ENCODE data around the gene DGKE. TPM values are rescaled to one million over a fixed set of nuclear protein-coding genes. Genes with fewer than 3 reads are reported as not detected.

The DGKE gene
- total RNA-seq, 1 donor from 2014 or later = 6.8 TPM

DNA sequence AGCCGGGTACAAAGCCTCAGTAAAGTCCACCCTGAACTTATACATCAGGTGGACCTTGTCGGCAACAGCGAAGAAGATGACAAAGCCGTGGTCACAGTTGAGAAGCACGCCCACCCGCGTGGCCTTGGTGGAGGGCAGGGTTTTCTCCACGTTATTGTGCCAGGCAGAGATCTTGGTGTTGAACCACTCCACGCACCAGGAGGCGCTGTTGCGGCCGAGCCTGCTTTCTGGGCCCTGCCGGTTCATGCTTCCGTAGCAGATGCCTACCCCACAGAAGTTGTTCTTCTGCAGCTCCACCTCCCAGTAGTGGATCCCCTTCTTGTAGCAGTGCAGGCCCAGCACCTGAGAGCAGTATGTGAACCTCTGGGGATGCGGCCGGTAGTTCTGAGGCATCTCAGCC is 57.8 kb downstream of the DGKE start:
- no peak overlapping the region for H3K4me3 Mint-ChIP-seq (ENCODE audit: unreplicated experiment)
- no peaks in the 10 kb centered on the region for H3K27me3 Mint-ChIP-seq (ENCODE audit: low read depth)
- no peaks in the 10 kb centered on the region for H3K4me1 Mint-ChIP-seq (ENCODE audit: low read depth)
- peaks cover 39% of the 10 kb centered on the region for H3K36me3 Mint-ChIP-seq (ENCODE audit: low read depth)
- H3K9me3 Mint-ChIP-seq (ENCODE audit: low read depth) = peaks cover 9% of the 10 kb centered on the region
- TF ChIP-seq CTCF (IDR thresholded peaks at IDR 0.05) = peak; percentile 41
- no peak overlapping the region for H3K27ac Mint-ChIP-seq (ENCODE audit: unreplicated experiment)
- no peak for DNase-seq (ENCODE audit: low spot score)

- DNase-seq (ENCODE audit: low spot score) = no peak
- TF ChIP-seq CTCF (IDR thresholded peaks at IDR 0.05) = no peak
- no peak overlapping the region for H3K4me3 Mint-ChIP-seq (ENCODE audit: unreplicated experiment)
- peaks cover 8% of the 10 kb centered on the region for H3K9me3 Mint-ChIP-seq (ENCODE audit: low read depth)
- no peak overlapping the region for H3K27ac Mint-ChIP-seq (ENCODE audit: unreplicated experiment)
- H3K27me3 Mint-ChIP-seq (ENCODE audit: low read depth) = no peaks in the 10 kb centered on the region
- H3K36me3 Mint-ChIP-seq (ENCODE audit: low read depth) = peaks cover 36% of the 10 kb centered on the region
- no peaks in the 10 kb centered on the region for H3K4me1 Mint-ChIP-seq (ENCODE audit: low read depth)
These were observed 58.4 kb downstream of the DGKE start for GRCh38 chr17:56892333-56892732.

DNA sequence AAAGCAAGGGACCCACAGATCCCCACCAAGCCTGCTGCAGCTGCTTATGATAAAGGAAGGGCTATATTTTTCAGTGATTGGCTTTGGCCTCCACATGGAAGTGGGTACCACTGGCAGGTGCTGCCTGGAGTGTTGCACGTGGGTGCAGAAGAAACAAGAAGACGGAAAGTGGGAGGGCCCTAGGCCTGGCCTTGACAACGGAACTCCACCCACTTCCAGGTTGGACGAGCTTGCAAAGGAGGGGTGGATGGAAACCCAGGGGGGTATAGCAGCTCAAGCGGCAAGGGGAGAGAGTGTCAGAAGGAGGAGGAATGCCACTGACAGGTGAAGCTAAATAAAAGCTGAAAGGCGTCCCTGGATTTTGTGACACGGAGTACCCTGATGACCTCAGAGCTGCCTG is 59.6 kb downstream of the DGKE start:
- H3K27ac Mint-ChIP-seq (ENCODE audit: unreplicated experiment) = no peak overlapping the region
- no peak for TF ChIP-seq CTCF (IDR thresholded peaks at IDR 0.05)
- H3K27me3 Mint-ChIP-seq (ENCODE audit: low read depth) = no peaks in the 10 kb centered on the region
- H3K4me3 Mint-ChIP-seq (ENCODE audit: unreplicated experiment) = no peak overlapping the region
- no peaks in the 10 kb centered on the region for H3K4me1 Mint-ChIP-seq (ENCODE audit: low read depth)
- no peak for DNase-seq (ENCODE audit: low spot score)
- peaks cover 1% of the 10 kb centered on the region for H3K9me3 Mint-ChIP-seq (ENCODE audit: low read depth)
- peaks cover 36% of the 10 kb centered on the region for H3K36me3 Mint-ChIP-seq (ENCODE audit: low read depth)

- no peak for DNase-seq (ENCODE audit: low spot score)
- no peak overlapping the region for H3K27ac Mint-ChIP-seq (ENCODE audit: unreplicated experiment)
- H3K4me3 Mint-ChIP-seq (ENCODE audit: unreplicated experiment) = no peak overlapping the region
- no peaks in the 10 kb centered on the region for H3K4me1 Mint-ChIP-seq (ENCODE audit: low read depth)
- H3K27me3 Mint-ChIP-seq (ENCODE audit: low read depth) = no peaks in the 10 kb centered on the region
- no peak for TF ChIP-seq CTCF (IDR thresholded peaks at IDR 0.05)
- H3K36me3 Mint-ChIP-seq (ENCODE audit: low read depth) = peaks cover 39% of the 10 kb centered on the region
- H3K9me3 Mint-ChIP-seq (ENCODE audit: low read depth) = no peaks in the 10 kb centered on the region
These were observed 61.0 kb downstream of the DGKE start for GRCh38 chr17:56894859-56895455.

GRCh38 chr17:56896217-56896967 is 62.4 kb downstream of the DGKE start:
- Mint-ChIP-seq H3K36me3 (ENCODE audit: low read depth) (peaks cover 40% of the 10 kb centered on the region), H3K27me3 (ENCODE audit: low read depth) (no peaks in the 10 kb centered on the region), H3K9me3 (ENCODE audit: low read depth) (no peaks in the 10 kb centered on the region), H3K27ac (ENCODE audit: unreplicated experiment) (no peak overlapping the region), H3K4me1 (ENCODE audit: low read depth) (no peaks in the 10 kb centered on the region), H3K4me3 (ENCODE audit: unreplicated experiment) (no peak overlapping the region)
- DNase-seq (ENCODE audit: low spot score) = no peak
- TF ChIP-seq CTCF (IDR thresholded peaks at IDR 0.05) = no peak

All from chondrocyte (in vitro differentiated cells).